GM12873 (cell line): ENCODE measurements around the gene SH3D21.

Experiments used
- CTCF ChIP-seq: IDR thresholded peaks from 2 replicates; pipeline ENCODE4 v1.5.1; 2012; ENCODE audit warnings: low read depth, mild to moderate bottlenecking, moderate library complexity, low read length, control low read depth; ENCODE audit not compliant: insufficient read depth; ENCODE audit errors: missing control alignments

The SH3D21 gene

GRCh38 chr1:36303650-36304360 lies 2.4 kb upstream of the SH3D21 start:
- no peak for TF ChIP-seq CTCF

GRCh38 chr1:36304521-36304920 lies 1.6 kb upstream of the SH3D21 start:
- no peak for TF ChIP-seq CTCF

GRCh38 chr1:36304970-36305914 lies 926 bp upstream of the SH3D21 start:
- TF ChIP-seq CTCF: no peak

GRCh38 chr1:36305915-36306209 lies 306 bp upstream of the SH3D21 start:
- TF ChIP-seq CTCF: no peak

GRCh38 chr1:36306902-36307456 lies 811 bp downstream of the SH3D21 start:
- TF ChIP-seq CTCF: no peak

GRCh38 chr1:36307601-36308330 lies 1.6 kb downstream of the SH3D21 start:
- TF ChIP-seq CTCF: no peak
